ENCODE data around the gene GNB1L. TPM values are rescaled to one million over a fixed set of nuclear protein-coding genes. Genes with fewer than 3 reads are reported as not detected.
A peak's percentile ranks its signal among the peaks of the same experiment; 100 is the strongest.

Gene GNB1L
- total RNA-seq, 2 donors from 2014 or later, result 5.6 to 12.0 TPM

- H3K27ac ChIP-seq, result no peak overlapping the region
- no peak for TF ChIP-seq POLR2AphosphoS5 (IDR thresholded peaks at IDR 0.05)
- TF ChIP-seq POLR2A (IDR thresholded peaks at IDR 0.05), result no peak
- TF ChIP-seq, protein P1, sequence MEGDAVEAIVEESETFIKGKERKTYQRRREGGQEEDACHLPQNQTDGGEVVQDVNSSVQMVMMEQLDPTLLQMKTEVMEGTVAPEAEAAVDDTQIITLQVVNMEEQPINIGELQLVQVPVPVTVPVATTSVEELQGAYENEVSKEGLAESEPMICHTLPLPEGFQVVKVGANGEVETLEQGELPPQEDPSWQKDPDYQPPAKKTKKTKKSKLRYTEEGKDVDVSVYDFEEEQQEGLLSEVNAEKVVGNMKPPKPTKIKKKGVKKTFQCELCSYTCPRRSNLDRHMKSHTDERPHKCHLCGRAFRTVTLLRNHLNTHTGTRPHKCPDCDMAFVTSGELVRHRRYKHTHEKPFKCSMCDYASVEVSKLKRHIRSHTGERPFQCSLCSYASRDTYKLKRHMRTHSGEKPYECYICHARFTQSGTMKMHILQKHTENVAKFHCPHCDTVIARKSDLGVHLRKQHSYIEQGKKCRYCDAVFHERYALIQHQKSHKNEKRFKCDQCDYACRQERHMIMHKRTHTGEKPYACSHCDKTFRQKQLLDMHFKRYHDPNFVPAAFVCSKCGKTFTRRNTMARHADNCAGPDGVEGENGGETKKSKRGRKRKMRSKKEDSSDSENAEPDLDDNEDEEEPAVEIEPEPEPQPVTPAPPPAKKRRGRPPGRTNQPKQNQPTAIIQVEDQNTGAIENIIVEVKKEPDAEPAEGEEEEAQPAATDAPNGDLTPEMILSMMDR (IDR thresholded peaks at IDR 0.05), result no peak
- H3K36me3 ChIP-seq, result no peaks in the 10 kb centered on the region
- no peak overlapping the region for H3K4me3 ChIP-seq
- WGBS, result 77% methylated on average over 14 of the region's 14 CpGs
- no peak for DNase-seq (ENCODE audit: low spot score)
- H3K4me1 ChIP-seq (replicated peaks), result peaks cover 5% of the 10 kb centered on the region
- no peaks in the 10 kb centered on the region for H3K9me3 ChIP-seq
- H3K27me3 ChIP-seq (replicated peaks; ENCODE audit: insufficient read depth), result peaks cover 19% of the 10 kb centered on the region
- intact Hi-C loops (cut with DNase I), result no loop called here
Observed at GRCh38 chr22:19753996-19754700, 100.5 kb downstream of the GNB1L start.

GRCh38 chr22:19753090-19753842, 101.4 kb downstream of the GNB1L start:
- DNase-seq (ENCODE audit: low spot score), result no peak
- H3K9me3 ChIP-seq, result no peaks in the 10 kb centered on the region
- no peak overlapping the region for H3K27ac ChIP-seq
- H3K4me1 ChIP-seq (replicated peaks), result peaks cover 5% of the 10 kb centered on the region
- WGBS, result 86% methylated on average over 9 of the region's 10 CpGs
- no peak for TF ChIP-seq POLR2AphosphoS5 (IDR thresholded peaks at IDR 0.05)
- TF ChIP-seq, protein P1 (IDR thresholded peaks at IDR 0.05), result no peak
- no peak for TF ChIP-seq POLR2A (IDR thresholded peaks at IDR 0.05)
- no peak overlapping the region for H3K4me3 ChIP-seq
- H3K36me3 ChIP-seq, result no peaks in the 10 kb centered on the region
- H3K27me3 ChIP-seq (replicated peaks; ENCODE audit: insufficient read depth), result peaks cover 19% of the 10 kb centered on the region
- intact Hi-C loops (cut with DNase I), result no loop called here

- no peak overlapping the region for H3K4me3 ChIP-seq
- WGBS, result 80% methylated on average over 14 of the region's 14 CpGs
- H3K36me3 ChIP-seq, result no peaks in the 10 kb centered on the region
- intact Hi-C loops (cut with DNase I), result no loop called here
- H3K9me3 ChIP-seq, result no peaks in the 10 kb centered on the region
- peaks cover 19% of the 10 kb centered on the region for H3K27me3 ChIP-seq (replicated peaks; ENCODE audit: insufficient read depth)
- DNase-seq (ENCODE audit: low spot score), result no peak
- TF ChIP-seq POLR2A (IDR thresholded peaks at IDR 0.05) (no peak), POLR2AphosphoS5 (IDR thresholded peaks at IDR 0.05) (no peak)
- TF ChIP-seq, protein P1 (IDR thresholded peaks at IDR 0.05), result no peak
- no peak overlapping the region for H3K27ac ChIP-seq
- H3K4me1 ChIP-seq (replicated peaks), result peaks cover under 1% of the 10 kb centered on the region
Observed at GRCh38 chr22:19751497-19752245, 103.0 kb downstream of the GNB1L start.

GRCh38 chr22:19750507-19751490, 103.9 kb downstream of the GNB1L start:
- TF ChIP-seq, protein P1 (IDR thresholded peaks at IDR 0.05), result no peak
- TF ChIP-seq POLR2AphosphoS5 (IDR thresholded peaks at IDR 0.05), result no peak
- no peak for TF ChIP-seq POLR2A (IDR thresholded peaks at IDR 0.05)
- 54% methylated on average over 27 of the region's 27 CpGs for WGBS
- H3K9me3 ChIP-seq, result no peaks in the 10 kb centered on the region
- intact Hi-C loops (cut with DNase I), result no loop called here
- no peak overlapping the region for H3K4me3 ChIP-seq
- H3K27ac ChIP-seq, result peak overlapping the region in 1 of 2 donors; percentile 39
- H3K36me3 ChIP-seq, result no peaks in the 10 kb centered on the region
- peaks cover 14% of the 10 kb centered on the region for H3K27me3 ChIP-seq (replicated peaks; ENCODE audit: insufficient read depth)
- DNase-seq (ENCODE audit: low spot score), result no peak
- H3K4me1 ChIP-seq (replicated peaks), result no peaks in the 10 kb centered on the region

Measured in prostate gland (tissue), 2 donors.